Left ventricle myocardium inferior (tissue), 1 donor: Measurements from ENCODE around the gene MEGF11. TPM values are rescaled to one million over a fixed set of nuclear protein-coding genes. Genes with fewer than 3 reads are reported as not detected.
"Not testable (repeated sequence)": the region's sequence is repeated elsewhere in the genome, so short reads cannot be mapped to it uniquely, and the experiment has no call there.

ENCODE experiments used
- DNase-seq: peaks from one replicate; pipeline ENCODE4 v3.0.0-alpha.2; 2020
- H3K27ac ChIP-seq: fragments of 200-600 bp; replicated peaks from 2 replicates; pipeline ENCODE4 v1.8.0; 2021
- H3K27me3 ChIP-seq: fragments of 200-600 bp; 2 replicates; pipeline ENCODE4 v1.8.0; 2021; ENCODE audit warnings: low read depth
- H3K36me3 ChIP-seq: fragments of 200-600 bp; 2 replicates; pipeline ENCODE4 v1.8.0; 2021
- H3K4me1 ChIP-seq: fragments of 200-600 bp; 2 replicates; pipeline ENCODE4 v1.8.0; 2021
- H3K4me3 ChIP-seq: fragments of 200-600 bp; 2 replicates; pipeline ENCODE4 v1.8.0; 2021; ENCODE audit warnings: mild to moderate bottlenecking, moderate library complexity
- H3K9me3 ChIP-seq: fragments of 200-600 bp; replicated peaks from 2 replicates; pipeline ENCODE4 v1.8.0; 2021
- intact Hi-C: fragments of 100-400 bp; cut with micrococcal nuclease; formaldehyde crosslinking; loops from one replicate; pipeline ENCODE4 v1.11.0; 2022
- total RNA-seq: library from RNA; stranded (reverse); fragmentation: NEBNext Ultra II Directional; extraction: Animal tissue kit (Norgen Biotek cat#: 25700); gene quantifications from one replicate; pipeline ENCODE4 v1.2.1, GENCODE V29; 2021
- TF ChIP-seq, protein P1 (sequence below): fragments of 200-600 bp; IDR thresholded peaks from 2 replicates; pipeline ENCODE4 v1.8.0; 2021; ENCODE audit warnings: antibody characterized with exemption, mild to moderate bottlenecking, borderline replicate concordance
- donor health status: DM: no; HTN: yes; CAD: no; lungs with severe emphysema.

The MEGF11 gene
- total RNA-seq, 1 donor from 2014 or later: not detected

DNA sequence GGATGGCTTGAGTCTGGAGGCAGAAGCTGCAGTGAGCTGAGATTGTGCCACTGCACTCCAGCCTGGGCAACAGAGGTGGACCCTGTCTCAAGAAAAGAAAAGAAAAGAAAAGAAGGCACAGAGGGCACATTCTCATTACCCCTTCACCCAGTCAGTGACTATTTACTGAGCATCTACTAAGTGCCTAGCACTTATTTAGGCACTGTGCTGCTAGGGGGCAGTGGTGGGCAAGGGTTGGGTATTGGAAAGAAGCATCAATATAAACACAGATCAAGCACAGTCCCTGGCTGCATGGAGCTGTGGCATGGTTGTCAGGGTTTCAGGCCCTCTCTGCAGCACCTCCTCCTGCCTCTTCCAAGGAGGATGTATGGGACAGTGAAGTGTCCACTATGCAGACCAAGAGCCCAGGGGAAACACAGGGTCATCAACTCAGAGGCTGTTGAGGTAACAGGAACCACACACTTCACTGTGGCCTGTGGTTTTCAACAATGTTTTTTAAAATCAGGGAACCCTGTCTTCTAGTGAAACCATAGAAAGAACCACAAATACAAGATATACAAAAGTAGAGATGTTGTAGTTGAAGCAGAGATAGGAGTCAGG lies 245.8 kb downstream of the MEGF11 start:
- H3K9me3 ChIP-seq: no peaks in the 10 kb centered on the region
- peaks cover 53% of the 10 kb centered on the region for H3K27me3 ChIP-seq
- no peaks in the 10 kb centered on the region for H3K4me1 ChIP-seq
- intact Hi-C loops: no loop called here
- no peak overlapping the region for H3K4me3 ChIP-seq
- H3K36me3 ChIP-seq: no peaks in the 10 kb centered on the region
- no peak for DNase-seq
- TF ChIP-seq, protein P1, sequence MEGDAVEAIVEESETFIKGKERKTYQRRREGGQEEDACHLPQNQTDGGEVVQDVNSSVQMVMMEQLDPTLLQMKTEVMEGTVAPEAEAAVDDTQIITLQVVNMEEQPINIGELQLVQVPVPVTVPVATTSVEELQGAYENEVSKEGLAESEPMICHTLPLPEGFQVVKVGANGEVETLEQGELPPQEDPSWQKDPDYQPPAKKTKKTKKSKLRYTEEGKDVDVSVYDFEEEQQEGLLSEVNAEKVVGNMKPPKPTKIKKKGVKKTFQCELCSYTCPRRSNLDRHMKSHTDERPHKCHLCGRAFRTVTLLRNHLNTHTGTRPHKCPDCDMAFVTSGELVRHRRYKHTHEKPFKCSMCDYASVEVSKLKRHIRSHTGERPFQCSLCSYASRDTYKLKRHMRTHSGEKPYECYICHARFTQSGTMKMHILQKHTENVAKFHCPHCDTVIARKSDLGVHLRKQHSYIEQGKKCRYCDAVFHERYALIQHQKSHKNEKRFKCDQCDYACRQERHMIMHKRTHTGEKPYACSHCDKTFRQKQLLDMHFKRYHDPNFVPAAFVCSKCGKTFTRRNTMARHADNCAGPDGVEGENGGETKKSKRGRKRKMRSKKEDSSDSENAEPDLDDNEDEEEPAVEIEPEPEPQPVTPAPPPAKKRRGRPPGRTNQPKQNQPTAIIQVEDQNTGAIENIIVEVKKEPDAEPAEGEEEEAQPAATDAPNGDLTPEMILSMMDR: no peak
- no peak overlapping the region for H3K27ac ChIP-seq

DNA sequence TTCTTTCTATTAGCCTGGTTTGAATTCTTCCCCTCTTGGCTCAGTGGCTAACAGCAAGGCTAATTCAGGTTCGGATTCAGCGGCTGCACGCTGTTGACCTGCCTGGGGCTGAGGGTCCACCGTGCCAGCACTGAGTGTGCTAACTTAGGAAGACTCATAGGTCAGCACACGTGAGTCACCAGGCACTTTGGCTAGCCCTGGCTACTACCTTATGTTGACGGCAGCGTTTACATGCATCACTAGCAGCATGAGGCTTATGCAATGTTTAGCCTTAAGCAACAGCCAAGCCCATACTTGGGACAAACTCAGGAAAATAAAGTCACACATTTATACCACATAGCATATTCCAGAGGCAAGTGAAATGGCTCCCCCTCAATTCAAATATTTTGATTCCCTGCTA lies 246.6 kb downstream of the MEGF11 start:
- H3K27me3 ChIP-seq: peaks cover 61% of the 10 kb centered on the region
- DNase-seq: no peak
- no peak overlapping the region for H3K27ac ChIP-seq
- no peak overlapping the region for H3K4me3 ChIP-seq
- intact Hi-C loops: no loop called here
- H3K4me1 ChIP-seq: no peaks in the 10 kb centered on the region
- TF ChIP-seq, protein P1: no peak
- H3K36me3 ChIP-seq: no peaks in the 10 kb centered on the region
- H3K9me3 ChIP-seq: no peaks in the 10 kb centered on the region

DNA sequence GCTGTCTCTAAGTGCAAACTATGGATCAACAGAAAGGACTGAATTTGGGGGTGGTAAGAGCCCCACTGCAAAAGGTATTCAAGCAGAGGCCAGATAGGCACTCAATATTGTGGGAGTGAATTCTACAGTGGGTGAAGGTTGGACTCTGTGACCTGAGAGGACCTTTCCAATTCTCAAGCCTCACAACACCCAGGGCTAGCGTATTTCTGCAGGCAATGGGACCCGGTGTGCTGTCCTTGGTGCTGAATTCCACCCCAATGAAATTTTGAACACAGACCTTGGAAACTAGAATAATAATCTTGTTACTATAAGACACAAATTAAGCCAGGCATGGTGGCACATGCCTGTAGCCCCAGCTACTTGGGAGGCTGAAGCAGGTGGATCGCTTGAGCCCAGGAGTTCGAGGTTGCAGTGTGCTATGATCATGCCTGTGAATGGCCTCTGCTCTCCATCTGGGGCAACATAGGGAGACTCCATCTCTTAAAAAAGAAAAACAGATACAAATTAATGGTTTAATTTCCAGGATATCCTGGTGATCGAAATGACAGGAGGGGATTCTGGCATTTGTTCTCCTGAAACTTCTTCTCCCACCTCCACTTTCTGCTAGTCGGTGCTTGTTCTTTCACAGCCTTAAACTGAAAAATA lies 248.8 kb downstream of the MEGF11 start:
- Histone ChIP-seq H3K9me3 (no peaks in the 10 kb centered on the region), H3K4me3 (no peak overlapping the region), H3K36me3 (no peaks in the 10 kb centered on the region), H3K27me3 (peaks cover 73% of the 10 kb centered on the region), H3K27ac (no peak overlapping the region), H3K4me1 (no peaks in the 10 kb centered on the region)
- intact Hi-C loops: no loop called here
- DNase-seq: no peak
- TF ChIP-seq, protein P1: no peak

DNA sequence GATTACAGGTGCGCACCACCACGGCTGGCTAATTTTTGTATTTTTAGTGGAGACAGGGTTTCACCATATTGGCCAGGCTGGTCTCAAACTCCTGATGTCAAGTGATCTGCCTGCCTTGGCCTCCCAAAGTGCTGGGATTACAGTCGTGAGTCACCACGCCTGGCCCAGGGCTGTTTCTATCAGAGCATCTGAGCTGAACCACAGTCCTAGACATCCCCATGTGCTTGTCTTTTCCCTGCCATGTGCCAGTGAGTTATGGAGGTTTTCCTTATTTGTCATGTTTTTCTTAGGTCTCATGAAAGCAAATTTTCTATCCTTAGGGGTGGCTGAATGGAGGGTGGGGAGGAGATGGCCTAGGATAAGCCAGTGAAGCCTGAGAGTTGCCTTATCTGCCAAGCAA lies 250.4 kb downstream of the MEGF11 start:
- H3K4me3 ChIP-seq, DNase-seq, H3K27ac ChIP-seq, intact Hi-C loops, H3K4me1 ChIP-seq, H3K9me3 ChIP-seq, H3K36me3 ChIP-seq: not testable (repeated sequence)
- peaks cover 79% of the 10 kb centered on the region for H3K27me3 ChIP-seq

DNA sequence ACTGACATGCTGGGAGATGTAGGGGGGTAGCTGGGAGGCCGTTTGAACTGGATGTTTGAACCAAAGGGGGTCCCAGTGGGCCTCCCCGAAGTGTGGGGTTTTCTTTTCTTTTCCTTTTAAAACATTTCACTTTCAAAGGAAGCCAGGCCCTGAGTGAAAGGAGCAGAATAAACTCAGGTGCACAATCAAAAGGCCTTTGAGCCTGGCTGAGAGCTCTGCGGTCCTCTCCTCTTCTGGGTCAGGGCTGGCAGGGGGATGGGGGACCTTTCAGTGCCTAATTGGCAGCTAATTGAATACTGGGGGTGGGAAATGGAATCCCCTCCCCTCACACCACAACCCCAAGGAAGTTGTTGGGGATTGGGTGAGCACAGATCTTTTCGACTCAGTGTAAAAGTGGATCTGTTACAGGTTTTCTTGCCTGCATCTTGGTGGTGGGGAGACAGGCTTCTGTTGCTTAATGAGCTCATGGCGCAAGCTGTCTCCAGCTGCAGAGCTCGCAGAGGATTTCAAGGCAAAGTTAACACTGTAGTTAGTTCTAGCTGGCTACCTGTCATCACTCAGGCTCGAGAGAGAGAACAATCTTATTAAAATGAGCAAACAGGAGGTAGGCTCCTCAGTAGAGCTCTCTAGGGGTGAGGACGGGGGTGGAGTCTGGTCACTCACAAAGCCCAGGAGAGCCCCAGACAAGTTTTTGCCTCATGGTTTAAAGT lies 251.7 kb downstream of the MEGF11 start:
- intact Hi-C loops: no loop called here
- DNase-seq: no peak
- H3K4me3 ChIP-seq: no peak overlapping the region
- no peaks in the 10 kb centered on the region for H3K9me3 ChIP-seq
- H3K27ac ChIP-seq: no peak overlapping the region
- no peaks in the 10 kb centered on the region for H3K4me1 ChIP-seq
- no peaks in the 10 kb centered on the region for H3K36me3 ChIP-seq
- H3K27me3 ChIP-seq: peaks cover 81% of the 10 kb centered on the region
- TF ChIP-seq, protein P1: no peak

DNA sequence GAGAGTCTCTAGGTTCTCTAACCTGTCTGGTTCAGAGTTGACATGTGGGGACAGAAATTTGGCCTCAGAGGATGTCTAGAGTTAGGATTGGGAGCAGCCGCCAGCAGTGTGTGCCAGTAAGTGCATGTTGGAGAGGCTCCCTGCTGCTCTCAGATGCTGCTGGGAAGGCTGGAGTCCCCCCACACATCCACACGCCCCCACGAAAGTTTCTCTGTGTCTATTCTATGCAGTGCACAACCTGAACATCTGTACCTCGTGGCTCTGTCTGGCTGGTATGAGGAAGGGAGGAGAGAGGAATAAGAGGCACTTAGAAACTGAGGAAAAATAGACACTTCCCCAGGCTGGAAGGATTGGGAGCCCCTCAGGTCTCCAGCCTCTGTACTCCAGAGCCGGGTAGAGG lies 252.5 kb downstream of the MEGF11 start:
- peaks cover 81% of the 10 kb centered on the region for H3K27me3 ChIP-seq
- intact Hi-C loops: no loop called here

More for the DNA sequence above, 252.5 kb downstream of the MEGF11 start:
- H3K4me1 ChIP-seq: no peaks in the 10 kb centered on the region
- no peak for DNase-seq
- TF ChIP-seq, protein P1: no peak
- H3K36me3 ChIP-seq: no peaks in the 10 kb centered on the region
- no peak overlapping the region for H3K27ac ChIP-seq
- no peak overlapping the region for H3K4me3 ChIP-seq
- no peaks in the 10 kb centered on the region for H3K9me3 ChIP-seq
